LNCAP (cell line): ENCODE results near the gene ERICH3.

Source experiments
- TF ChIP-seq, protein P1 (sequence below): fragments of 450-650 bp; IDR thresholded peaks from 2 replicates; pipeline ENCODE4 v1.5.1; 2017; ENCODE audit warnings: mild to moderate bottlenecking

ERICH3 gene, protein sequence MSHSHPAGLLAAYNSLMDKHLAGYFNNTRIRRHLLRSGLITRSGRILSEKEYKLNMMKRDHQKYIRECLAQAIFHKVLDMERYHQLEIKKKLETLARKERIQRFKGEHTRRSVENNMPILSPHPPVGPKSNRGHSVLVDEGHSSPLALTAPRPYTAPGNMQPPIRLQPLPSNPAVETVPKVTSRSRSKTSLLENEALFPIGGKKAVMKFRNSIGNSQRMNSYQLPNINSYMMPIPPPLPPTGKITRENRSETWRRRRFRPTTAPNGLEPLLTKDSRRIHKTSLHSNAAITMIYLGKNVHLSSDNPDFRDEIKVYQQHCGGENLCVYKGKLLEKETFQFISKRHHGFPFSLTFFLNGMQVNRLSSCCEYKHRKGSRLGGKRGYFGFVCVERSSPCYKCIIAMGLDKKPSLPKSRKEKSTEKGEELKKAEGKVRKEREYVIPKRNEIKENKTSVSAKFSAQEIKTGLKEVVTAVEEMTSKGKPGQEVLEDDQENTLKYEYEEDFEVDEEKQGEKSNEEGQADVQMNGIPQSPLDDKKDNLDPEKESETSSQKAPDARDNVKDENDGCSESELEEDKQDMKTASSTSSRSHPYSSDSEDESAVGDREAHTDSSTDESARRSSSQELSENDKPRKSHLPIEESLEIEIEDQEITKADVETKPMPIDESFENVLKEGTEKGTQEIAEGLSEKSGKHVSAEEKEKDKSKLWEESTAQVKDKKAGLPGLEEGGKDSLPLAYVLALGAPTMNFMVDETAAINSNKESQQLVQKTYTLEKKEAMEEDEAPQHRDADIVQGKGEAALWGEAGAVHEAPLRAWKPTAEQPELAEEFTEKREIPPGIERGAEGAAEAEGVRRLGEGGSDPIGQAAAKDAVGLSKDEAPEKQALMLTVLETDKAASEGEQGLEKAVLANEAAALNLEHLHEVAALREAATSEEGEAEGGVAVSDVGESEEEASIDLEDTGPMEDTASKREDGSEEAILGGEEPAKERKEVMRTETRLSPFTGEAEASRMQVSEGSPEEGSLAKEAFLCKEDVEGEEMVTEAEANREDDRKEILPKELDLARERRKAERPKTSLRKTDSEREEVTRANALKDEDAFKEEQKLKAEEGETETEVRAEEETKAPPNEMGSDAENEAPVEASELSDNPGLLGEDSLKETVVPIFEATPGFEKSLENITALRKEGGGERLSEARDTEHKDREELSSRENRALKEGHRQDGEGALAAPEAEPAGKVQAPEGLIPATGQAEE (N-terminal part only)

DNA sequence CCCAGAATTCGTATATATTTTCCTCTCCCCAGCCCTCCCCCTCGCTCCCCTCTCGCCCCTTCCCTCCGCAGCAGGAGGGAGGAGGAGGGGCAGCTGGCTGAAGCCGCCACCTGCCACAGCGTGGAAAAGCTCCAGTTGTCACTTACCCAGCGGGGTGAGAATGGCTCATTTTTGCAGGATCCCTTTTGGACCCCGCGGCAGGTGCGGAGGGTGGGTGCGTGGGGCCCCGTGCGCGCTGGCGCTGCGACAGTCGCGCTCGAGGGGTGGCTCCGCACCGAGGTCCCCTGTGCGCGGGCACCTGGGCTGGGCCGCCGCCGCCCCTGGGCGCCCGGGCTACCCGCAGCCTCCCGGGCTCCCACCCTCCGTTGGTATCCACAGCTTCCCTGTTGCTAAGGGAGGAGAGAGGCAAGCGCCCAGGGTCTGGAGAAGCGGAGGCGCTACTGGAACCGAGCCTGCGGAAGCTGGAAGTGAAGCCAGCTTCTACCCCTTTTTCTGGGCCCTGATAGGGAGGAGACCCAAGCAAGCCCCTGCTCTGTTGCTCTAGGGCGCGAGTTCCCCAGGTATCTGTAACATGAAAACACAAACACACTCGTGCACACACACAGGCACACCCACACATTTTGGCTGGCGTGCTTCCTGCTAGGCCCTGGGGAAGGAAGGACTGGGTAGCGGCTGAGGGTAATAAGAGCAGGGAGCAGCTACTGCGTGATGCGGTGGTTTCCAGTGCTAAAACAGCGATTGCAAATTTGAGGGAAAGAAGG, at the start of gene ERICH3:
ERICH3 (minus strand) TSS at position 442 of the 761 bp plus-strand sequence; CDS start at position 169, 273 bp downstream.
- TF ChIP-seq, protein P1, sequence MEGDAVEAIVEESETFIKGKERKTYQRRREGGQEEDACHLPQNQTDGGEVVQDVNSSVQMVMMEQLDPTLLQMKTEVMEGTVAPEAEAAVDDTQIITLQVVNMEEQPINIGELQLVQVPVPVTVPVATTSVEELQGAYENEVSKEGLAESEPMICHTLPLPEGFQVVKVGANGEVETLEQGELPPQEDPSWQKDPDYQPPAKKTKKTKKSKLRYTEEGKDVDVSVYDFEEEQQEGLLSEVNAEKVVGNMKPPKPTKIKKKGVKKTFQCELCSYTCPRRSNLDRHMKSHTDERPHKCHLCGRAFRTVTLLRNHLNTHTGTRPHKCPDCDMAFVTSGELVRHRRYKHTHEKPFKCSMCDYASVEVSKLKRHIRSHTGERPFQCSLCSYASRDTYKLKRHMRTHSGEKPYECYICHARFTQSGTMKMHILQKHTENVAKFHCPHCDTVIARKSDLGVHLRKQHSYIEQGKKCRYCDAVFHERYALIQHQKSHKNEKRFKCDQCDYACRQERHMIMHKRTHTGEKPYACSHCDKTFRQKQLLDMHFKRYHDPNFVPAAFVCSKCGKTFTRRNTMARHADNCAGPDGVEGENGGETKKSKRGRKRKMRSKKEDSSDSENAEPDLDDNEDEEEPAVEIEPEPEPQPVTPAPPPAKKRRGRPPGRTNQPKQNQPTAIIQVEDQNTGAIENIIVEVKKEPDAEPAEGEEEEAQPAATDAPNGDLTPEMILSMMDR = no peak

DNA sequence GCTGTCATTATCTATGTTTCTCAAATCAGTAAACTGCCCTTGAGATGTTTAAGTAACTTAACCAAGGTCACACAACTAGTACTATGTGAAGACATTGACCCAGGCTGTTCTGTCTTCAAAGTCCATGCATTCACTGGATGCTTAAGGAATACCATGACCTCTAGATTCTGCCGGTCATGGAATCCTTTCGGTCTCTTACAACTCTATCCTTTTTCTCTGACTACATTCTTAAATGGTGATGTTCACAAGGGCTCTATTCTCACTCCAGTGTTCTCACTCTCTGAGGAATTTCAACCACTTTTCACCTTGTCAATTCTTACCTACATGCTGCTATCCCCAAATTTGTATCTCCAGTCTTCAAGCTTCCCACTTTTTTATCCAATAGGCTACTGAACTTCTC, 44.0 kb upstream of the ERICH3 start:
- TF ChIP-seq, protein P1 = no peak

DNA sequence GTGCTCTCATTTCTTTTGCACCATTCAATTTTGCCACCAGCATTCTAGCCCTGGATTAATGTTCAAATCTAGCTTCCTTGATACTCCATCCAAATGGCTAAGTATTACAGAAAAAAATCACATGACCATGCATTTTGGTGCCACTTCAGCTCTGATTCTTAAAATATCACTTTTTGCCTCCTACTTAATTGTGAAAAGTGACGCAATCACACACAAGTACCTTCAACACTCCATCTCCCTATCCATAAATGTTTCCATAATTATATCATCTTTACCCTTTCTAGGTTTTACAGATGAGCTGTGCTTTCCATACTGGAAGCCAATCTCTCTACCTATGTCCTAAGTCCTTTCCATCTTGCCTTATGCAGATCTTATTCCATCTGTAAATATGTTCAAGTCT, 43.2 kb upstream of the ERICH3 start:
- TF ChIP-seq, protein P1 = no peak

DNA sequence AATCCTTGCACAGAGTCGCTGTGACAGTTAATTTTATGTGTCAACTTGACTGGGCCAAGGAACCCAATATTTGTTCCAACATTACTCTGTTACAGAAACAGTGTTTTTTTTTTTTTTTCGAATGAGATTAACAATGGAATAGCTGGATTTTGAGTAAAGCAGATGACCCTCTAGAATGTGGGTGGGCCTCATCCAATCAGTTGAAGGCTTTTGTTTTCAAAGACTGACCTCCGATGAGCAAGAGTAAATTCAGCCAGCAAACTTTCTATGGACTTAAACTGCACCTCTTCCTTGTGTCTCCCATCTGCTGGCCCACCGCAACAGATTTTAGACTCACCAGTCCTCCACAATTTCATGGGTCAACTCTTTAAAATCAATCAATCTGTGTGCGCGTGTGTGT, 42.2 kb upstream of the ERICH3 start:
- TF ChIP-seq, protein P1 = no peak

DNA sequence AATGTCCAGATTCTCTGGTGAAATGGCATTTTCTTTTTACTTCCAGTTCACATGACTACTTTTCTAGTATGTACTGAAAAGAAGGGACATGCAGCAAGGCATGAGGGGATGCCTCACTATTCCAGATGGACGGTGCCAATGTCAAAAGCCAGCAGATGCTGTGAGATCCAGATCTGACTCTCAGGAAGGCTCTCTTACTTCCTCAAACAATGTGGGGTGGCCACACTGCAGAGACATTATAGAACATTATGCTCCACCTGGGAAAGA, 41.6 kb upstream of the ERICH3 start:
- TF ChIP-seq, protein P1 = no peak

DNA sequence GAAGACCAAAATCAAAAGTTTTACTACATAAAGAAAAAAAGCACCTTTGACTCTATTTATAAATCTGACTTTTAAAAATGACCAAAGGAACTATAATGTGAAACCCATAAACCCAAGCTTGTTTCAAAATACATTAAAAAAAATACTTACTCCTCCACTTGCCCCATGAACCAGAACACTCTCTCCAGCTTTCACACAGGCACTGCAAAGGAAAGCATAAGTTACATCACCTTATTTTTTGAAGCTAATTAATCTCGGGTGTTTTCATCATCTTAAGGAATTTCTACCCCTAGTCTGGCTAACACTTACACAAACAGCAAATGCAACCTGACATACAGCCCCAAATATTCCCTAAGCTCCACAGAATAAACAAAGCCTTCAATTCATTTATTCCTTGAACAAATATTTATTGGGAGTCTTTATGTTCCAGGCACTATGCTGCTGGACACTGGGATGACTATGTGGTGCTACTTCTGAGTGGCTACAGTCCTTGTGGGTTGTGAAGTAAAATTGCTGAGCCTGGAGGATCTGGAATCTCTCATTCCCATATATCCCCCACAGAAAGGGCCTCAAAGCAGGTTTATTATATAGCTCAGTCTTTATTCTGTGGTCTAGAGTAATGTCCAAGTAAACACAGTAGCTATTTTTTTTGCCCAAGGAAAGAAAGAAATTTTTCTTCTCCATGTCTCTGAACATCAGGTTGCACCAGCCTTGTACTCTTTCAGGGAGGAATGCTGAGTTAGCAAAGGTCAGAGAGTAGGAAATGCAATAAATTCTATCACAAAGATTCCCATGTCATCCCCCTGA, 41.0 kb upstream of the ERICH3 start:
- TF ChIP-seq, protein P1 = no peak
